C1 segment of cervical spinal cord (tissue), 14 donors: ENCODE measurements around the gene S1PR1.

Experiments used
- DNase-seq, 14 donors: peaks; one replicate each; lab custom pipeline; 2025; lab: John Stamatoyannopoulos, UW

S1PR1 gene

DNA sequence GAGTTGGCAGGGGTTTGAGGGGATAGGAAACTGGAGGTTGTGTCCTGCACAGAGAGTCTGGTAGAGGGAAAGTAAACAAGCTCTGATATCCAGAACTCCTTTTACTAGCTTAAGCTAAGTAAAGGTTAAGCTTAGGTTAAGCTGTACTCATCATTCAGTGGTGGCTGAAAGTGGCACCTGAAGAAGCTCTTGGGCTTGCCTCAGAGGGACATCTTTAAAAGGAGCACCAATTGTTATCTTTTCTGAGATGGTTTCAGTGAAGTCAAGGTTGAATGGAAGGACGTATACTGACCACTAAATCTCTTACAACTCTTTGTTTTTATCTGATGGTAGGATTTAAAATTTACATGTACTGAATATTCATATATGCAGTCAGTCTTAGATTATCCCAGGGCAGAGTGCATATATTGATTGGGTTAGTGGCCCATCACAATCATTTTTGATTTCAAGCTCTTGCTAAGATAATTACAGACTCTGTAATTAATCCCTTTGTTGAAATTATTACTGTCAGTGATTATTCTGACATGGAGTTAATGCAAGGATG lies 43.3 kb downstream of the S1PR1 start:
- DNase-seq = no peak

DNA sequence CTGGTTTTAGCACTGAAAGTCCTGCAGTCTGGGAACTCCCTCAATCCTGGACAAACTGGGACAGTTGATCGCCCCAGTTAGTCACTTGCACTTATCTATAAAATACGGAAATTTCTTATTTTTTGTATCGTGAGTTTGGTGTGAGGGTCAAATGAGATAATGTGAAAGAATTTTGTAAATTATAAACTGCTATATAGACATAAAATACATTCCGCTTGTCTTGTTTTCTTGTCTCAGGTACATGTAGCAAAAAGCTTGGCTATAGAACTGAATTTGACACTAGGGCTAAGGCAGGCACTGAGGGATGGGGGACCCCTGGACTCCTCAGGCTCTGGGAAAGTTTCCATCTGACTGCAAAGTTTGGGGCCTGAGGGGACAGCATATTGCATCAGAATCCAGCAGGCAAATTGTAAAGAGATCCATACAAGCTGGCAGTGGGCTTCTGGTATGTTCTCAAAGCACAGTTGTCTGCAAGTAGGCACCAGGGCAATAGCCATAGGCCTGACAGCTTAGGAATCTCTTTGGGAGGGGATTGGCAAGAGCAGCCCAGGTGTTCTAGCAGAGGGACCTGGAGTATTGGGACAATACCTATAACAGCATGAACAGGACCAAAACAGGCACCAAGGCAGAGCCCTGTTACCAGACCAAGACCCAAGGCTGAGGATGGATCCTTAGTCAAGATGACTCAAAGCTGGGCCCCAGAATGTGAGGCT lies 44.3 kb downstream of the S1PR1 start:
- DNase-seq = no peak

DNA sequence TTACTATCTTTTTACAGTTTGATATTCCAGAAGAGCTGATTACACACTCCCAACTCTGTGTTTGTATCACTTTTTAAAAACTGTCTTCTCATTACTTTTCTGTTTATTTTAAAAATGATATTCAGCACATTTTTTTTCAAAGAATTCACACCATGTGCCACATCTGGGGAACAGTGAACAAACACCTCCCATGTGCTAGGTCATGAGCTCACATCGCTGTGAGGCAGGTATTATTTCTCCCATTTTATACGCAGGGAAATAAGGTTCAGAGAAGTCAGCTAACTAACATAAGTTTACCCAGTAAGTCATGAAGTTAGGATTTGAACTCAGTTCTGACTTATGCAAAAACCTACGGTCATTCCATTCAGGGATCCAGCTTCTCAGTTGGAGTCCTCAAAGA lies 44.9 kb downstream of the S1PR1 start:
- no peak for DNase-seq

DNA sequence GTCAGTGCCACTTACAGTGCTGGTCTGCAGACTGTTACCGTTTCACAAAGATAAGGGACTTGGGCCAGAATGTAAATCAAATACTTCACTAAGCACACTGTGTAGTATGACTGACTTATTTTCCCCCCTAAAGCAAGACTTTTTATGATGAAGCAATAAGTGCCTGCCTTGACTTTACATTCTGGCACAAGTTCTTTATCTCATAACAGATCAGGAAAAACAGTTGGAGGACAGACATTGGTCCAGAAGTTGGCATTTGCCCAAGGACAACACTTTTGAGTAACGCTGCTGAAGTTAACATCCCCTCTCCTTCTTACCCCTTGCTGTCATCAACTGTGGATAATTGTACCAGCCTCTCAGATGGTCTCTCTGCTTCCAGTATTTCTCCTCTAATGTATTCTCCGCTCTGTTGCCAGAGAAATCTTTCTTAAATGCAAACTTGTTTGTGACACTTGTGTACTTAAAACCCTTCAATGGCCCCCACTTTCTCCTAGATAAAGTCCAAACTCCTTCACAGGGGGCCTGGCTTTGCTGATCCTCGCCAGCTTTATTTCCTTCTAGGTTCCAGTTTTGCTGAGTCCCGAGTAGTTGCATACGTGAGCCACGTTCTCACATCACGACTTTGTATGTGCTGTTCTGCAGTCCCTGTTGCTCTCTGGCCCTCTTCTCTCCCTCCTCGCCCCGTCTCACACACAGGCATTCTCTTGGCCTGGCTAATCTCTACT lies 45.7 kb downstream of the S1PR1 start:
- DNase-seq = no peak

DNA sequence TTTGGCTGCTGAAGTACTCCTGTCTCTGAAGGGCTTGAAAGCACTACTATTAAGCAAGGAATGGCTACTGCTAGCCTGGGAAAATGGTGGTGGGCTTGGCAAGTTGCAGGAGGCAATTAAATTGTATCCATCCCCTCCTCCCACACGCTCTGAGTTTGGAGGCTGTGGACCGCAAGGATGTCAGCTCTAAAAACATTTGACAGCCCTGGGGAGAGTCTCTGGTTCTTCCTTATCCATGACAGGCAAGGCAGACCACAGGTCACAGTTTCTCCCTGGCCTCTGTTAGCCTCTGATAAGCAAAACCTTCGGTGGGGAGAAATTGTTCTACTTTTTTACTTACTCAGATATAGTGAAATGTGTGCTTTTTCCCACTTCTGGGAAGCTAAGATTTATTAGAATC lies 46.6 kb downstream of the S1PR1 start:
- no peak for DNase-seq

DNA sequence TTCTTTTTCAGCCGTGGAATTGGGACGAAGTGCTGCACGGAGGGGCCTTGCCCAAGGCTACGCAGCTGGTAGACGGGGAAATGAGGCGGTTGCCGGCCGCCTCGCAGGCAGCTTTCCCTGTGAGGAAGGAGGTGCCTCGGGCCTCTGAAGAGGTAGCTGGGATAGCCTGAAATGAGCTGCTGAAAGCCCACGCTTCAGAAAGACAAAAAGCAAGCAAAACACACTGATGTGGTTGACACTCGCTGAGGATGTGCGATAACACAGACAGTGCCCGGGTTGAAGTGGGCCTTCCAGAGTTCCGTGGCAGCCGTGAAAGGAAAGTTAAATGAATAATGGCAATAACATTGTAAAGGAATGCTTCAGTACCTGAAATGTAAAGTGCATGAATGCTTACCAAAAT lies 47.2 kb downstream of the S1PR1 start:
- DNase-seq = no peak

DNA sequence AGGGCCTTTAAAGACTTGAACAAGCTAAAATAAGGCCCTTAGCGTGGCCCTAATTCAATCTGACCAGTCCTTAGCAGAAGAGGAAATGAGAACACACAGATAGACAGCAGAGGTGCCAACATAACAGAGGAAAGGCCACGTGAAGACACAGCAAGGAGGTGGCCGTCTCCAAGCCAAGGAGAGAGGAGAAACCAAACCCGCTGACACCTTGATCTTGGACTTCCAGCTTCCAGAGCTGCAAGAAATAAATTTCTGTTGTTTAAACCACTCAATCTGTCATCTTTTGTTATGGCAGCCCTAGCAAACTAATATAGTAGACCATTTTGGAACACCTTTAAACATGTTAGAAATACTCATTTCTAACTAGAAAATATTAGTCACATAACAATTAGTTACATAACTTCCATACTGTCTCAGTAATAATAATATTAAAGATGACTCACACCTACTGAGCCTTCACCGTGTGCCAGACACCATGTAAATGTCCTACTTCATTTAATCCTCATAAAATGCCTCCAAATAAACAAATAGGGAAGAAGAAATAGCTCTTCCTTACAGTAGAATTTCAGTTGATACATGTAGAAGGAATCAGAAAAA lies 47.9 kb downstream of the S1PR1 start:
- no peak for DNase-seq

DNA sequence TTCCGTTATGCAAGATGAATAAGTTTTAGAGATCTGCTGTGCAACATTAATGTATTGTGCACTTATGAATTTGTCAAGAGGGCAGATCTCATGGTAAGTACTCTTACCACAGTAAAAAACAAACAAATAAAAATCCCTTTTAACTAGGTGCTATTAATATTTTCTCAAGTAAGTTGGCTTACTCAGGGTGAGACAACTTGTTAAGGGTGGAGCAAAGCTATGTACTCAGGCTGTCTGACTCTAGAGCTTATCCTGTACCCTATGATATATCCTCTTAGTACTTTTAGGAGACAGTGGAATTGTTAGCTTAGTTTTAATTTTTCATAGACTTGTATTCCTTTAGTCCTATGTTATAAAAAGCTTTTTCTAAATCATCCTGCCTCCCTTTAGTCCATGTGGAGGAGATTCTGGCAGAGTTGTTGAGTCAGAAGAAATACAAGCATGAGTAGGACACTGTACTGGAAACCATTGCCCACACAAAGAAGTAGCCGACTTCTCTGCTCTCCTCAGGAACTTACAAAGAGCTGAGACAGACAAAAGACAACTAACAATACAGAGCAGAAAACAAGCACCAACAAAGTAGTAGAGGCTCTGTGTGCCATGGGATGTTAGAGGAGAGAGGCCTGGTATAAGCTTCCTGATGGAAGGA lies 49.2 kb downstream of the S1PR1 start:
- no peak for DNase-seq

DNA sequence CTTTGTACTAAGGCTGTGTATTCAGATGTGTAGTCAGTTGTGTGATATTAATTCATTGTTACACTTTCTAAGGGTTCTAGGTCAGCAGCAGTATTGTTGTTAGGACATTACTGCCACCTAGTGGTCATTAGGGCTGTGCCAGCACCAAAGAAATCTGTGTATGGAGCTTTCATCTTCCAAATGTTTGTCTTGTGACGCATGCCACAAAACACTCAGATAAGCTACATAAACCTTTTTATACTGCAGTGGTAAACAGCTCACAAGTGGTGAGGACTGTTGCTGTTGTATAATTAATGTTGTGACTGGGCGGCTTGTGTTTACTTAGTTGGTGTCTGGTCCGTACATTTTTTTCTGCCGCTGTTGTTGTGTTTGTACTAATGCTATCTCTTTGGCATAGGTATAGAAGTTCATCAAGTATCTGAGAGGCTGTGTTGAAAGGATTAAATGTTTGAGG lies 51.7 kb downstream of the S1PR1 start:
- peak in 9 of 14 donors; percentile 5 to 55 (median 12) for DNase-seq

DNA sequence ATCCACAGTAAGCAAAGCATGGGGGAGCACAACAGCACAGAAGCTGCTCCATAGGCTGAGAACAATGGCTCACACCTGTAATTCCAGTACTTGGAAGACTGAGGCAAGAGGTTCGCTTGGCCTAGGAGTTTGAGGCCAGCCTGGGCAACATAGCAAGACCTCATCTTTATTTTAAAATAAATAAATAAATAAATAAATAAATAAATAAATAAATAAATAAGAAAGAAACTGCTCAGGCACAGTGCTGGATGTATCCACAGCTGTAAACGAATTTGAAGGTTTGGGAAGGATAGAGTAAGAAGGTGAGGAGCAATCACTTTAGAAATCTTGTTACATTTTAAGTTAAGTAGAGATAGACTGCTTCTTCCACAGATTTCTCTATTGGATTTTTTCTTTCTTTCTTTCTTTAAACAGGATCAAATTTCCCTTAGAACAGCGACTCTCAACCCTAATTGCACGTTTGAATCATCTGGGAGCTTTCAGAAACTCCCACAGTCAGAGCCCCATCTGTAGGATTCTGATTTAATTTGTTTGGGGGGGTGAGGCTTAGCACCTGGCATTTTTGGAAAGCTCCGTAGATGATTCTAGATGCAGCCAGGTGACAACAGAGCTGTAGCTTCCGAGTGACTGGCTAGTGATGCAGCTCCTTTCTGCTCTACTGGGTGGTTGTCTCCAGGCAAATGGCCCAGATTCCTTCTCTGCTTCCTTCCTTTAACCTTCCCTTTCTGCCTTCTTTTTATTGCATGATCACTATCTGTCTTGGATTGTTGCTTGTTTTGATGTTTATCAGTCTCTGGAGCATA lies 53.5 kb downstream of the S1PR1 start:
- DNase-seq = peak in 1 of 14 donors; percentile 76
